C4-2B (cell line): ENCODE data around the gene RSPO3.
"Not testable (repeated sequence)": the region's sequence is repeated elsewhere in the genome, so short reads cannot be mapped to it uniquely, and the experiment has no call there.

Source experiments
- H3K27ac ChIP-seq: fragments of 450-650 bp; 2 replicates; pipeline ENCODE4 v1.5.1; 2017
- CTCF ChIP-seq: fragments of 450-650 bp; conservative IDR thresholded peaks from 2 replicates; pipeline ENCODE4 v1.5.1; 2017; ENCODE audit warnings: mild to moderate bottlenecking
- ZFX ChIP-seq: fragments of 450-650 bp; IDR thresholded peaks from 2 replicates; pipeline ENCODE4 v1.6.1; 2017

The RSPO3 gene

GRCh38 chr6:127215931-127216330 is 97.5 kb downstream of the RSPO3 start:
- TF ChIP-seq CTCF (no peak), ZFX (no peak)
- H3K27ac ChIP-seq: no peak overlapping the region

GRCh38 chr6:127216810-127217789 is 98.6 kb downstream of the RSPO3 start:
- no peak for TF ChIP-seq ZFX
- no peak for TF ChIP-seq CTCF
- no peak overlapping the region for H3K27ac ChIP-seq

GRCh38 chr6:127219869-127220268 is 101.4 kb downstream of the RSPO3 start:
- no peak for TF ChIP-seq ZFX
- TF ChIP-seq CTCF: no peak

GRCh38 chr6:127221201-127221600 is 102.7 kb downstream of the RSPO3 start:
- H3K27ac ChIP-seq: no peak overlapping the region
- TF ChIP-seq CTCF: no peak
- TF ChIP-seq ZFX: no peak

More at GRCh38 chr6:127219869-127220268, 101.4 kb downstream of the RSPO3 start:
- H3K27ac ChIP-seq: no peak overlapping the region

GRCh38 chr6:127222418-127222817 is 103.9 kb downstream of the RSPO3 start:
- no peak overlapping the region for H3K27ac ChIP-seq
- no peak for TF ChIP-seq CTCF
- TF ChIP-seq ZFX: no peak

- no peak for TF ChIP-seq CTCF
- TF ChIP-seq ZFX: no peak
- no peak overlapping the region for H3K27ac ChIP-seq
These were observed 107.0 kb downstream of the RSPO3 start for GRCh38 chr6:127225497-127225896.

GRCh38 chr6:127233819-127234218 is 115.3 kb downstream of the RSPO3 start:
- not testable (repeated sequence) for H3K27ac ChIP-seq
